Measurements from ENCODE around the gene KRT24. TPM values are rescaled to one million over a fixed set of nuclear protein-coding genes. Genes with fewer than 3 reads are reported as not detected.

Gene KRT24
- total RNA-seq, 2 experiments from 2014 or later = not detected

- Mint-ChIP-seq H3K4me1 (no peaks in the 10 kb centered on the region), H3K4me3 (no peak overlapping the region), H3K36me3 (no peaks in the 10 kb centered on the region), H3K9me3 (no peaks in the 10 kb centered on the region), H3K27me3 (peaks cover 25% of the 10 kb centered on the region), H3K27ac (no peak overlapping the region)
- no peak for DNase-seq
Observed at GRCh38 chr17:40707745-40708144, 4.2 kb upstream of the KRT24 start.

GRCh38 chr17:40705584-40705983, 2.0 kb upstream of the KRT24 start:
- Mint-ChIP-seq H3K27me3 (peaks cover 28% of the 10 kb centered on the region), H3K27ac (no peak overlapping the region), H3K9me3 (no peaks in the 10 kb centered on the region), H3K36me3 (no peaks in the 10 kb centered on the region), H3K4me3 (no peak overlapping the region), H3K4me1 (no peaks in the 10 kb centered on the region)
- DNase-seq = no peak

- H3K27ac Mint-ChIP-seq = no peak overlapping the region
- no peak overlapping the region for H3K4me3 Mint-ChIP-seq
- H3K36me3 Mint-ChIP-seq = no peaks in the 10 kb centered on the region
- no peak for DNase-seq
- no peaks in the 10 kb centered on the region for H3K4me1 Mint-ChIP-seq
- no peaks in the 10 kb centered on the region for H3K9me3 Mint-ChIP-seq
- H3K27me3 Mint-ChIP-seq = peaks cover 31% of the 10 kb centered on the region
Observed at GRCh38 chr17:40702271-40702670, 1.3 kb downstream of the KRT24 start.

- H3K4me3 Mint-ChIP-seq = no peak overlapping the region
Observed at GRCh38 chr17:40699853-40700252, 3.7 kb downstream of the KRT24 start.

GRCh38 chr17:40699371-40699770, 4.2 kb downstream of the KRT24 start:
- no peak overlapping the region for H3K4me3 Mint-ChIP-seq
- no peaks in the 10 kb centered on the region for H3K9me3 Mint-ChIP-seq
- no peak for DNase-seq
- H3K4me1 Mint-ChIP-seq = no peaks in the 10 kb centered on the region
- peaks cover 23% of the 10 kb centered on the region for H3K27me3 Mint-ChIP-seq
- H3K27ac Mint-ChIP-seq = no peak overlapping the region
- no peaks in the 10 kb centered on the region for H3K36me3 Mint-ChIP-seq

More at GRCh38 chr17:40699853-40700252, 3.7 kb downstream of the KRT24 start:
- H3K4me1 Mint-ChIP-seq = no peaks in the 10 kb centered on the region
- no peaks in the 10 kb centered on the region for H3K36me3 Mint-ChIP-seq
- no peaks in the 10 kb centered on the region for H3K9me3 Mint-ChIP-seq
- no peak for DNase-seq
- H3K27ac Mint-ChIP-seq = no peak overlapping the region
- peaks cover 27% of the 10 kb centered on the region for H3K27me3 Mint-ChIP-seq

GRCh38 chr17:40697297-40697696, 6.3 kb downstream of the KRT24 start:
- Mint-ChIP-seq H3K36me3 (no peaks in the 10 kb centered on the region), H3K27me3 (peaks cover 29% of the 10 kb centered on the region), H3K27ac (no peak overlapping the region), H3K4me3 (no peak overlapping the region), H3K9me3 (no peaks in the 10 kb centered on the region), H3K4me1 (no peaks in the 10 kb centered on the region)
- no peak for DNase-seq

GRCh38 chr17:40696651-40697072, 6.9 kb downstream of the KRT24 start:
- Mint-ChIP-seq H3K36me3 (no peaks in the 10 kb centered on the region), H3K27ac (no peak overlapping the region), H3K4me1 (no peaks in the 10 kb centered on the region), H3K4me3 (no peak overlapping the region), H3K27me3 (peaks cover 25% of the 10 kb centered on the region), H3K9me3 (no peaks in the 10 kb centered on the region)
- no peak for DNase-seq

GRCh38 chr17:40695874-40696472, 7.6 kb downstream of the KRT24 start:
- Mint-ChIP-seq H3K4me1 (no peaks in the 10 kb centered on the region), H3K36me3 (no peaks in the 10 kb centered on the region), H3K27ac (no peak overlapping the region), H3K27me3 (peaks cover 25% of the 10 kb centered on the region), H3K4me3 (no peak overlapping the region), H3K9me3 (no peaks in the 10 kb centered on the region)
- no peak for DNase-seq

GRCh38 chr17:40694584-40694983, 9.0 kb downstream of the KRT24 start:
- H3K27me3 Mint-ChIP-seq = peaks cover 25% of the 10 kb centered on the region
- DNase-seq = no peak
- no peaks in the 10 kb centered on the region for H3K9me3 Mint-ChIP-seq
- no peak overlapping the region for H3K4me3 Mint-ChIP-seq
- H3K4me1 Mint-ChIP-seq = no peaks in the 10 kb centered on the region
- H3K27ac Mint-ChIP-seq = no peak overlapping the region
- H3K36me3 Mint-ChIP-seq = no peaks in the 10 kb centered on the region

GRCh38 chr17:40687106-40687505, 16.4 kb downstream of the KRT24 start:
- Mint-ChIP-seq H3K27ac (no peak overlapping the region), H3K4me1 (no peaks in the 10 kb centered on the region), H3K36me3 (no peaks in the 10 kb centered on the region), H3K4me3 (no peak overlapping the region), H3K27me3 (peaks cover 3% of the 10 kb centered on the region), H3K9me3 (no peaks in the 10 kb centered on the region)
- DNase-seq = no peak

- no peak for DNase-seq
- H3K9me3 Mint-ChIP-seq = no peaks in the 10 kb centered on the region
- H3K27ac Mint-ChIP-seq = no peak overlapping the region
- H3K4me1 Mint-ChIP-seq = no peaks in the 10 kb centered on the region
- peaks cover 11% of the 10 kb centered on the region for H3K27me3 Mint-ChIP-seq
- H3K36me3 Mint-ChIP-seq = no peaks in the 10 kb centered on the region
- no peak overlapping the region for H3K4me3 Mint-ChIP-seq
Observed at GRCh38 chr17:40686192-40686591, 17.4 kb downstream of the KRT24 start.

GRCh38 chr17:40680998-40681397, 22.6 kb downstream of the KRT24 start:
- Mint-ChIP-seq H3K4me1 (peaks cover 13% of the 10 kb centered on the region), H3K27me3 (peaks cover 49% of the 10 kb centered on the region), H3K4me3 (no peak overlapping the region), H3K36me3 (no peaks in the 10 kb centered on the region), H3K9me3 (no peaks in the 10 kb centered on the region), H3K27ac (no peak overlapping the region)
- no peak for DNase-seq

GRCh38 chr17:40679523-40679907, 24.0 kb downstream of the KRT24 start:
- no peak for DNase-seq
- no peak overlapping the region for H3K27ac Mint-ChIP-seq
- H3K4me1 Mint-ChIP-seq = peaks cover 15% of the 10 kb centered on the region
- no peak overlapping the region for H3K4me3 Mint-ChIP-seq
- H3K9me3 Mint-ChIP-seq = no peaks in the 10 kb centered on the region
- H3K36me3 Mint-ChIP-seq = no peaks in the 10 kb centered on the region
- peaks cover 58% of the 10 kb centered on the region for H3K27me3 Mint-ChIP-seq

GRCh38 chr17:40678902-40679522, 24.5 kb downstream of the KRT24 start:
- peaks cover 58% of the 10 kb centered on the region for H3K27me3 Mint-ChIP-seq
- DNase-seq = no peak

GRCh38 chr17:40675905-40676304, 27.6 kb downstream of the KRT24 start:
- Mint-ChIP-seq H3K36me3 (no peaks in the 10 kb centered on the region), H3K4me1 (peaks cover 15% of the 10 kb centered on the region), H3K27ac (no peak overlapping the region), H3K27me3 (peaks cover 44% of the 10 kb centered on the region), H3K9me3 (no peaks in the 10 kb centered on the region), H3K4me3 (no peak overlapping the region)
- DNase-seq = no peak

More at GRCh38 chr17:40678902-40679522, 24.5 kb downstream of the KRT24 start:
- Mint-ChIP-seq H3K9me3 (no peaks in the 10 kb centered on the region), H3K36me3 (no peaks in the 10 kb centered on the region), H3K4me3 (no peak overlapping the region), H3K27ac (no peak overlapping the region), H3K4me1 (peaks cover 15% of the 10 kb centered on the region)

- H3K9me3 Mint-ChIP-seq = no peaks in the 10 kb centered on the region
Observed at GRCh38 chr17:40672654-40673053, 30.9 kb downstream of the KRT24 start.

More at GRCh38 chr17:40672654-40673053, 30.9 kb downstream of the KRT24 start:
- H3K4me3 Mint-ChIP-seq = no peak overlapping the region
- no peaks in the 10 kb centered on the region for H3K36me3 Mint-ChIP-seq
- H3K27me3 Mint-ChIP-seq = peaks cover 23% of the 10 kb centered on the region
- H3K27ac Mint-ChIP-seq = no peak overlapping the region
- H3K4me1 Mint-ChIP-seq = peaks cover 4% of the 10 kb centered on the region
- no peak for DNase-seq
